Transverse colon (tissue), 4 donors: ENCODE measurements around the gene HSPH1. TPM values are rescaled to one million over a fixed set of nuclear protein-coding genes. Genes with fewer than 3 reads are reported as not detected.

Experiments
- DNase-seq: peaks from one replicate; pipeline ENCODE4 v3.0.0-alpha.2; 2019
- H3K27ac ChIP-seq, 4 donors: fragments of 200-600 bp; sonication (generic); 2 replicates each; pipeline ENCODE4 v1.5.1; 2016 to 2018; ENCODE audit warnings: inconsistent platforms in 4 of 4
- H3K27me3 ChIP-seq: fragments of 200-600 bp; sonication (generic); 2 replicates; pipeline ENCODE4 v1.5.1; 2017; ENCODE audit warnings: inconsistent platforms
- H3K36me3 ChIP-seq, 4 donors: fragments of 200-600 bp; sonication (generic); 2 replicates each; pipeline ENCODE4 v1.5.1; 2017 to 2019; ENCODE audit warnings: inconsistent platforms in 4 of 4
- H3K4me1 ChIP-seq, 4 donors: fragments of 200-600 bp; sonication (generic); 2 replicates each; pipeline ENCODE4 v1.5.1; 2017 to 2020; ENCODE audit warnings: inconsistent platforms in 4 of 4
- H3K4me3 ChIP-seq, 4 donors: fragments of 200-600 bp; sonication (generic); 1 replicate in 1 of 4; 2 replicates in 3 of 4; pipeline versions ENCODE4 v1.5.1 to v1.6.1; 2017 to 2019; ENCODE audit warnings: inconsistent platforms in 4 of 4
- H3K9me3 ChIP-seq, 2 donors: fragments of 200-600 bp; sonication (generic); 2 replicates each; pipeline ENCODE4 v1.5.1; 2017 to 2019; ENCODE audit warnings: inconsistent platforms in 2 of 2
- EP300 ChIP-seq: sonication (generic); formaldehyde crosslinking; IDR thresholded peaks from one replicate; pipeline ENCODE4 v1.6.1; 2017; ENCODE audit warnings: antibody characterized with exemption, low read depth
- POLR2A ChIP-seq: fragments of 450-650 bp; IDR thresholded peaks from one replicate; pipeline ENCODE4 v1.6.1; 2016; ENCODE audit warnings: antibody characterized with exemption, mild to moderate bottlenecking, moderate library complexity
- POLR2AphosphoS5 ChIP-seq, 3 donors: sonication (generic); formaldehyde crosslinking; IDR thresholded peaks; one replicate each; pipeline ENCODE4 v1.6.1; 2016; ENCODE audit warnings: antibody characterized with exemption in 3 of 3
- WGBS, 2 donors: methylation state at CpG; one replicate each; pipeline ENCODE4 v1.1.5; 2018; ENCODE audit warnings: low coverage in 1 of 2; 5-methylcytosine and 5-hydroxymethylcytosine counted together
- in situ Hi-C, 4 donors: fragments of 200-750 bp; cut with MboI; loops; one replicate each; pipeline versions ENCODE4 v1.15.0 to v1.15.1; 2017; ENCODE audit warnings: low sequenced_read_pairs in 3 of 4, low pct_ligation_motif_present in 1 of 4, low pct_unique_long_range_greater_than_20kb in 1 of 4
- intact Hi-C: fragments of 100-400 bp; cut with DNase I; formaldehyde crosslinking; loops from one replicate; pipeline ENCODE4 v1.15.1; 2023; ENCODE audit warnings: low total_unique reads
- total RNA-seq, 4 donors: library from RNA; depleted of rRNA; stranded (reverse); fragments of >200 nt; gene quantifications; one replicate each; pipeline ENCODE4 v1.1.0, GENCODE V29; 2016
- TF ChIP-seq, protein P1 (sequence below), 5 experiments: fragments of 200-600 bp in 3 of 5; fragments of 450-650 bp in 2 of 5; sonication (generic) in 3 of 5; IDR thresholded peaks; 1 replicate in 2 of 5; 2 replicates in 3 of 5; pipeline ENCODE4 v1.5.1; 2016 to 2017; ENCODE audit warnings: antibody characterized with exemption in 5 of 5, inconsistent platforms in 3 of 5, mild to moderate bottlenecking in 2 of 5, moderate library complexity in 1 of 5

The HSPH1 gene
- total RNA-seq, 4 donors from 2014 or later, result 16.1 to 58.3 (median 30.7) TPM

DNA sequence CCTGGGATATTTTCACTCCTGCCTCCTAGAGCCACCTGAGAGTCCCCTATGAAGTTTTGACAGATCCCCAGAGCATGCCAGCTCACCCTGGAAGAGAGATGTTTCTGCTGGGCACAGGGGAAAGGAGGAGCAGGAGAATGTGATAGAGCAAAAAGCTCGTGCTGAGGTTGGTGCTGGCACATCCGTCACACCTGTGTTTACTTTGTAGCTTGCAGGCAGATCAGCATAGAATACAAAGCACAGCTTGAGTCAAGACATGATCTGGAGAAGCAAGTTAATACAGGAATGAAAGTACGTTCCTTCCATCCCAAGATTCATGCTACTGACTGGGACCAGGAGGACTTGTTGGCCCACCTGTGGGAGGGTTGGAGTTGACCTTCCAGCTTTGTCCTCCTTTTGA lies 46.1 kb downstream of the HSPH1 start:
- WGBS, 2 donors, result 30 to 79% methylated on average over 2 to 3 of the region's 3 CpGs
- no peaks in the 10 kb centered on the region for H3K27me3 ChIP-seq
- H3K9me3 ChIP-seq, result no peaks in the 10 kb centered on the region
- no peak for TF ChIP-seq POLR2A
- TF ChIP-seq, protein P1, sequence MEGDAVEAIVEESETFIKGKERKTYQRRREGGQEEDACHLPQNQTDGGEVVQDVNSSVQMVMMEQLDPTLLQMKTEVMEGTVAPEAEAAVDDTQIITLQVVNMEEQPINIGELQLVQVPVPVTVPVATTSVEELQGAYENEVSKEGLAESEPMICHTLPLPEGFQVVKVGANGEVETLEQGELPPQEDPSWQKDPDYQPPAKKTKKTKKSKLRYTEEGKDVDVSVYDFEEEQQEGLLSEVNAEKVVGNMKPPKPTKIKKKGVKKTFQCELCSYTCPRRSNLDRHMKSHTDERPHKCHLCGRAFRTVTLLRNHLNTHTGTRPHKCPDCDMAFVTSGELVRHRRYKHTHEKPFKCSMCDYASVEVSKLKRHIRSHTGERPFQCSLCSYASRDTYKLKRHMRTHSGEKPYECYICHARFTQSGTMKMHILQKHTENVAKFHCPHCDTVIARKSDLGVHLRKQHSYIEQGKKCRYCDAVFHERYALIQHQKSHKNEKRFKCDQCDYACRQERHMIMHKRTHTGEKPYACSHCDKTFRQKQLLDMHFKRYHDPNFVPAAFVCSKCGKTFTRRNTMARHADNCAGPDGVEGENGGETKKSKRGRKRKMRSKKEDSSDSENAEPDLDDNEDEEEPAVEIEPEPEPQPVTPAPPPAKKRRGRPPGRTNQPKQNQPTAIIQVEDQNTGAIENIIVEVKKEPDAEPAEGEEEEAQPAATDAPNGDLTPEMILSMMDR (IDR thresholded peaks at IDR 0.05), result no peak
- no peak for TF ChIP-seq POLR2AphosphoS5 (IDR thresholded peaks at IDR 0.05)
- TF ChIP-seq EP300, result no peak
- no peaks in the 10 kb centered on the region for H3K36me3 ChIP-seq
- H3K4me1 ChIP-seq, result no peaks in the 10 kb centered on the region
- no peak overlapping the region for H3K27ac ChIP-seq
- DNase-seq, result no peak
- in situ Hi-C loops, result no loop called here
- intact Hi-C loops, result no loop called here
- H3K4me3 ChIP-seq, result no peak overlapping the region

DNA sequence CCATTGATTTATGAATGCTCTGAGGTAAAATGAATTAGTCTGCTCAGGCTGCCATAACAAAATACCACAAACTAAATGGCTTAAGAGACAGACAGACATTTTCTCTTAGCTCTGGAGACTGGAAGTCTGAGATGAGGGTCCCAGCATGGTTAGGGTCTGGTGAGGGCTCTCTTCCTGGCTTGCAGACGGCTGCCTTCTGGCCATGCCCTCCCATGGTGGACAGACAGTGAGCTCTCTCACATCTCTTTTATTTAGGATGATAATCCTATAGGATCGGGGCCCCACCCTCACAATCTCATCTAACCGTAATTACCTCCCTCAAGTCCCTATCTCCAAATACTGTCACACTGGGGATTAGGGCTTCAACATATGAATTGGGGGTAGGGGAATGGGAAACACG lies 47.1 kb downstream of the HSPH1 start:
- intact Hi-C loops, result no loop called here

DNA sequence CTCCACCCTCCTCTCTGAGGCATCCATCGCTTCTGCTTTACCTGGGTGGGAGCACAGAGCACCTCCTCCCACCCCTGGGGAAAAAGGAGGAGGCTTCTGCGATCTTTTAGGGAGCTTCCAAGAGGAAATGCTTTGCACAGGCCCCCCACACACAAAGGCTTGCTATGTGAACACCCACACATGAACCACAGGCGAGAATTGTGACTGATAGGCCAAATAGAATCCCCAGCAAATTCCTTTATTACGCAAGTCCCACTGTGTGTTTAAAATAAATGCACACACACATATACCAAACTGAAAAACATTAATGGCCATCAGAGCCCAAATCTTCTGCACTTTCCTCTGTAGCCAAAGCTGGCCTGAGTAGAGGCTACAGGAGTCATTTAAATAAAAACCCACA lies 50.6 kb downstream of the HSPH1 start:
- TF ChIP-seq, protein P1 (IDR thresholded peaks at IDR 0.05), result no peak
- TF ChIP-seq EP300, result no peak
- TF ChIP-seq POLR2AphosphoS5 (IDR thresholded peaks at IDR 0.05), result no peak
- no peak for TF ChIP-seq POLR2A
- in situ Hi-C loops, result no loop called here

More for the DNA sequence above, 47.1 kb downstream of the HSPH1 start:
- Histone ChIP-seq H3K4me1 (no peaks in the 10 kb centered on the region), H3K27ac (no peak overlapping the region), H3K4me3 (no peak overlapping the region), H3K36me3 (no peaks in the 10 kb centered on the region), H3K27me3 (no peaks in the 10 kb centered on the region), H3K9me3 (no peaks in the 10 kb centered on the region)
- DNase-seq, result no peak
- TF ChIP-seq, protein P1 (IDR thresholded peaks at IDR 0.05), result no peak
- TF ChIP-seq EP300 (no peak), POLR2AphosphoS5 (IDR thresholded peaks at IDR 0.05) (no peak), POLR2A (no peak)
- 74 to 88% methylated on average over 4 of the region's 4 CpGs for WGBS, 2 donors
- in situ Hi-C loops, result no loop called here

DNA sequence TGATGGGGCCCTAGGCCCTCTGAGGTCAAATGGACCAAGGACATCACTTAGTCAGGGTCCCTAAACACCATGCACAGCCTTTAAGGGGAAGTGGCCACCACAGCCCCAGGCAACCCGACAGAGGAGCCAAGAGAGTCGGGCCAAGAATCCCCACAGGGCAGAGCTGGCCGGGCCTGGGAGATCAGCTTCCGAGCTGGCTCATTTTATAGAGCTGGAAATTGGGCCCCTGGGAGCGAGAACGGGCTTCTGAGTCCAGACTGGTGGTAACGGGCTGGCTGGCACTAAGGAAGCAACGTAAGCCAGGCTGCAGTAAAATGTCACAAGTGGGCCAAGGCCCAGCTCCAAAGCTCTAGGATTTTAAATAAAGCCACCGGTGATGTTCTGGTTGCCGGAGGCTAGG lies 51.1 kb downstream of the HSPH1 start:
- no peak for TF ChIP-seq POLR2AphosphoS5 (IDR thresholded peaks at IDR 0.05)
- no peaks in the 10 kb centered on the region for H3K27me3 ChIP-seq
- no peak overlapping the region for H3K4me3 ChIP-seq
- no peaks in the 10 kb centered on the region for H3K36me3 ChIP-seq
- intact Hi-C loops, result no loop called here
- no peak overlapping the region for H3K27ac ChIP-seq
- no peaks in the 10 kb centered on the region for H3K4me1 ChIP-seq
- H3K9me3 ChIP-seq, result no peaks in the 10 kb centered on the region
- in situ Hi-C loops, result no loop called here
- DNase-seq, result no peak
- WGBS, 2 donors, result 93% methylated on average over 10 of the region's 10 CpGs; no CpG with 5 or more reads in 1 of the 2 donors

More for the DNA sequence above, 50.6 kb downstream of the HSPH1 start:
- Histone ChIP-seq H3K36me3 (no peaks in the 10 kb centered on the region), H3K27ac (no peak overlapping the region), H3K4me1 (no peaks in the 10 kb centered on the region), H3K4me3 (no peak overlapping the region), H3K9me3 (no peaks in the 10 kb centered on the region), H3K27me3 (no peaks in the 10 kb centered on the region)
- intact Hi-C loops, result no loop called here
- 75 to 100% methylated on average over 1 to 4 of the region's 4 CpGs for WGBS, 2 donors
- DNase-seq, result no peak

DNA sequence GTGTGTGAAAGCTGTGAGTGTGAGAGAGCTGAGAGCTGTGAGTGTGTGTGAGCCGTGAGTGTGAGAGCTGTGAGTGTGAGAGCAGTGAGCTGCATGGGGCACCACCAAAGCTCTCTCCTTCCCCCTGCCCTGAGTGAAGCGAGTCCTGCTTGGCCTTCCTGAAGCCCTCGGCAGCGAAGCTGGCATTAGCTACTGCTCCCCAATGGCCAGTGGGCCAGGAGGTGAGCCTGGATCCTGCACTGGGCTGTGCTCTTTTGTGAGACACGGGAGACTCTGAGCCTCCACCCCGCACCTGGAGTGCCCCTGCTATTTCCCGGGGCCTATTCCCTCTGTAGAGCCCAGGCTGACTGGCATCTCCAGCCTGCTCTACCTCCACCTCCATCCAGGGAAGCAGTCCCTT lies 51.5 kb downstream of the HSPH1 start:
- 85 to 86% methylated on average over 3 to 7 of the region's 7 CpGs for WGBS, 2 donors
- H3K27ac ChIP-seq, result no peak overlapping the region
- H3K9me3 ChIP-seq, result no peaks in the 10 kb centered on the region
- in situ Hi-C loops, result no loop called here
- no peak overlapping the region for H3K4me3 ChIP-seq
- intact Hi-C loops, result no loop called here
- no peaks in the 10 kb centered on the region for H3K27me3 ChIP-seq
- no peaks in the 10 kb centered on the region for H3K36me3 ChIP-seq
- no peaks in the 10 kb centered on the region for H3K4me1 ChIP-seq
- no peak for TF ChIP-seq POLR2AphosphoS5 (IDR thresholded peaks at IDR 0.05)
- TF ChIP-seq POLR2A, result no peak
- TF ChIP-seq, protein P1 (IDR thresholded peaks at IDR 0.05), result no peak
- no peak for TF ChIP-seq EP300
- no peak for DNase-seq
